Esophagus (tissue), 2 donors: ENCODE results near the gene CD34. TPM values are rescaled to one million over a fixed set of nuclear protein-coding genes. Genes with fewer than 3 reads are reported as not detected.
A peak's percentile ranks its signal among the peaks of the same experiment; 100 is the strongest.

Experiments used
- H3K27ac ChIP-seq, 2 donors: one replicate each; pipeline ENCODE4 v1.5.1; 2013; ENCODE audit warnings: low read depth in 2 of 2, mild to moderate bottlenecking in 2 of 2, inconsistent platforms in 1 of 2, low read length in 1 of 2, moderate library complexity in 1 of 2
- H3K27me3 ChIP-seq, 2 donors: one replicate each; pipeline ENCODE4 v1.6.1; 2013; ENCODE audit warnings: low read length in 2 of 2, control low read depth in 1 of 2, mild to moderate bottlenecking in 1 of 2; ENCODE audit not compliant: insufficient read depth in 2 of 2, control insufficient read depth in 1 of 2
- H3K36me3 ChIP-seq, 2 donors: one replicate each; pipeline ENCODE4 v1.6.1; 2013; ENCODE audit warnings: low read length in 1 of 2; ENCODE audit not compliant: control insufficient read depth in 2 of 2, insufficient read depth in 2 of 2
- H3K4me1 ChIP-seq, 2 donors: one replicate each; pipeline ENCODE4 v1.6.1; 2013; ENCODE audit warnings: low read length in 1 of 2; ENCODE audit not compliant: control insufficient read depth in 2 of 2, insufficient read depth in 2 of 2
- H3K4me3 ChIP-seq, 2 donors: one replicate each; pipeline ENCODE4 v1.5.1; 2013; ENCODE audit warnings: low read length in 2 of 2, mild to moderate bottlenecking in 2 of 2, low read depth in 1 of 2, moderate library complexity in 1 of 2
- H3K9me3 ChIP-seq, 2 donors: one replicate each; pipeline ENCODE4 v1.6.1; 2013; ENCODE audit warnings: mild to moderate bottlenecking in 2 of 2, low read depth in 1 of 2, low read length in 1 of 2, moderate library complexity in 1 of 2; ENCODE audit not compliant: control insufficient read depth in 2 of 2, insufficient read depth in 1 of 2
- WGBS, 2 donors: extraction: QIAGEN DNeasy Blood & Tissue Kit; methylation state at CpG; one replicate each; pipeline ENCODE4 v1.1.7; 2013; 5-methylcytosine and 5-hydroxymethylcytosine counted together
- polyA plus RNA-seq, 2 donors: library from polyadenylated mRNA; stranded (reverse); fragments of 200-250 nt; gene quantifications; one replicate each; pipeline ENCODE4 v1.2.3, GENCODE V29; 2013
- donor health status: healthy with polysubstance abuse.
- donor health status: Bipolar disorder and iron deficiency.

CD34 gene
- polyA plus RNA-seq, 2 donors = 3.8 to 10.2 TPM

DNA sequence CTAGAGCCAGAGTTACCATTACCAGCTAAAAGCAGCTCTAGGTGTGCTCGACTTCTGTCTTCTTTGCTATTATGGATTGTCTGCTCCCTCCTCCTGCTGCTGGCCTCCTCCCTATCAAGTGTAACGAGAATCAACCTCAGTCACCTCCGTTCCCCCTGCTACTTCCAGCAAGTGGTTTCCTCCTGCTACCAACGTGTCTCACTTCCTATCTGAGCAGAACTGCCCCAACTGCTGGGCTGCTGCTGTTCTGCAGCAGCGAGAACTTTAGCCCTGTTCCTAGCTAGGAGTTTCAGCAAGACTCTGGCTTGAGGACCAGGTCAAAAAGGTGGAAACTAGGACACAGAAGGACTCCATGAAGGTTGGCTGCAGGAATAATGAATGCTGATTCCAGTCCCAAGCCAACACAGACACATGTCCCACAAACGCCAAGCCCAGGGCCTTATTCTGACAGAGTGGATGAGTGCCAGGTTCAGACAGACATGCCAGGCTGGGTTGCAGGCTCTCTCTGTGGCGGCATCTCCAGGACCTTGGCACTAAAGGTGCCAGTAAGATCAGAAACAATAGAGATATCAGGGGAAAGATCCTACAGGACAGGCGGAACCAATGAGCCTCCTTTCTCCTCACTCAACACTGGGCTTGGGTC lies 46.9 kb downstream of the CD34 start:
- Histone ChIP-seq H3K27ac (peak overlapping the region in 1 of 2 donors; percentile 58), H3K9me3 (no peaks in the 10 kb centered on the region), H3K4me1 (peaks cover 3 to 25% of the 10 kb centered on the region in 2 donors), H3K4me3 (no peak overlapping the region), H3K27me3 (no peaks in the 10 kb centered on the region), H3K36me3 (peaks cover 8 to 10% of the 10 kb centered on the region in 2 donors)
- 55 to 60% methylated on average over 8 of the region's 8 CpGs for WGBS, 2 donors

DNA sequence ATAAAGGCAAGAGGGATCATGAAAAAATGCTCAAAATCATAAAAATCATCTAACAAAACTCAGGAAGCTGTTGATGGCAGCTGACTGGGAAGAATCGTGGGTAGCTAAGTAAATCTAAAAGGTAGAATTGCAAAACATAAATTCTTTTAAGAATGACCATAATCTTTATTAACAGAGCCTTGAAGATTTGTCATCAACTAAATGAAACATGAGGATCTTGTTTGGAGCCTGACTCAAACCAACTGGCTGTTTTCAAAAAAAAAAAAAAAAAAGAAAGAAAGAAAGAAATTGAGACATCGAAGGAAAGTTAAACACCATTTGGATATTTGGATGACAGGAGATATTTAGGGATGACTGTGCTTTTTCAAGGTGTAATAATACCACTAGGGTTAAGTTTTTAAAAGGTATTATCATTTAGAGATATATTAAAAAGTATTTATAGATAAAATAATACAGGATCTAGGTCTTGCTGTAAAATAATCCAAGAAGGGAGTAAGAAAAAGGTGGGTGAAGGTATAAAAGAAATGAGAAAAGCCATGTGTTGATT lies 48.6 kb downstream of the CD34 start:
- 57 to 65% methylated on average over 2 of the region's 2 CpGs for WGBS, 2 donors
- Histone ChIP-seq H3K4me1 (peaks cover 3 to 23% of the 10 kb centered on the region in 2 donors), H3K36me3 (peaks cover 8 to 10% of the 10 kb centered on the region in 2 donors), H3K4me3 (no peak overlapping the region), H3K9me3 (no peaks in the 10 kb centered on the region), H3K27ac (no peak overlapping the region), H3K27me3 (no peaks in the 10 kb centered on the region)

DNA sequence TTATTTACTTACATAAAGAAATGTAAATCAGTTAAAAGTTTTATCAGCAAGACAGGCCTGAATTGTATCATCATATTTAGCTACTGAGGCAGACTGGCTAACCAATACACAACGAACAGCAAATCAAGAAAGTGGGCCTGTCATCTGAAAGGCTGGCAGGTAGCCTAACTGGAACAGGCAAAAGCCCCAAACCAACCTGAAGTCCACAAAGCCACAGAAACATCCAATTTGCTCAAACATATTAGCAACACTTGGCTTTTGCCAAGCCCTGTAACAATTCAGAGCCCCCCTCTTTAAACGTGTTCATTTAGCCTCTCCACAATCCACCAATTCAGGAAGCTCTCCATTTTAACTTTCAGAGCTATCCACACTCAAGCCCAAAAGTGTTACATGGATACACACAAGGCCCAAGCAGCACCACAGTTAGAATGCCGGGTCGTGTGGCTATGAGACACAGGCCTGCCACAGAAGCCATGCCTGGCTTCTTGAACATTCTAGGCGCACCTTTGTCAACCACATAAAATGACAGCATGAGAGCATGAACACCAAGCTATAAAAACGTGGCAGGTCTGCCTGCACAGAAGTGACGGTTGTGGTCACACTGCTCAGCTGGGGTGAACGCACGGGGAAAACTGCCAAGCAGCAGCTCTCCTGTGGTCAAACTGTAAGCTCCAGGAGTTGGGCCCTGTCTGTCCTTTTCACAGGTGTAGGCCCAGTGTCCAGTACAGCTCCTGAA lies 49.3 kb downstream of the CD34 start:
- H3K27me3 ChIP-seq = no peaks in the 10 kb centered on the region
- 64 to 67% methylated on average over 9 of the region's 9 CpGs for WGBS, 2 donors
- peaks cover 7 to 8% of the 10 kb centered on the region in 2 donors for H3K36me3 ChIP-seq
- H3K4me1 ChIP-seq = peaks cover 3 to 18% of the 10 kb centered on the region in 2 donors
- H3K9me3 ChIP-seq = no peaks in the 10 kb centered on the region
- H3K4me3 ChIP-seq = no peak overlapping the region
- peak overlapping the region in 1 of 2 donors; percentile 34 for H3K27ac ChIP-seq

DNA sequence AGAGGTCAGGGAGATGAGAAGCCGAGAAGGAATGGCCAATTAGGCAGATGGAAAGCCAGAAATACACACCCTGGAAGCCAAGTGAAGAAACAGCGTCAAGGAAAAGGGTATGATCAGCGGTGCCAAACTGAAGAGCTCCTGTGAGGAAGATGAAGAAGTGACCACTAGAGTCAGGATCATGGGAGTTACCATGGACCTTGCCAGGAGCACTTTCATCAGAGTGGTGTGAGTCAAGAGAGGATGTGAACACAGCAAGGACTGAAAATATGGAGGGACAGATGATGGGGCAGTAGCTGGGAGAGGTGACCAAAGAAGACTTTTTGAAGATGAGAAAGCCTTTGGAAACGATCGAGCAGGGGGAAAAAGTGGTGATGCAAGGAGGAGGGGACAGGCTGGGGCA lies 50.4 kb downstream of the CD34 start:
- Histone ChIP-seq H3K36me3 (peaks cover 3 to 7% of the 10 kb centered on the region in 2 donors), H3K4me1 (peaks cover 3 to 15% of the 10 kb centered on the region in 2 donors), H3K27ac (no peak overlapping the region)

DNA sequence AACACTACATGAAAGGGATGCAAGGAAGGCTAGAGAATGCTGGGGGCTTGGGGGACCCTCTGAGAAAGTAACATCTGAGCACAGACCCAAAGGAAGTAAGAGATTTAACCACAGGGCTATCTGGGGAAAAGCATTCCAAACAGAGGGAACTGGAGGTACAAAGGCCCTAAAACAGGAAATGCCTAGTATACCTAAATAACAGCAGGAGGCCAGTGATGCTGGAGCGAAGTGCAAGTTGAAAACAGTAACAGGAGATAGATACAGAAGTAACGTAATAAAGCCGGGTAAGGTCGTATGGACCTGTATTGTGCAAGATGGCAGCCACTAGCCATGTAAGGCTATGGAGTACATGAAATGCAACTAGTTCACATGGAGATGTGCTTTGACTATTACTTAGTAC lies 52.1 kb downstream of the CD34 start:
- H3K27ac ChIP-seq = no peak overlapping the region
- H3K36me3 ChIP-seq = peaks cover 5% of the 10 kb centered on the region in 2 donors
- peaks cover 1 to 5% of the 10 kb centered on the region in 2 donors for H3K4me1 ChIP-seq
- no peaks in the 10 kb centered on the region for H3K27me3 ChIP-seq
- no peaks in the 10 kb centered on the region for H3K9me3 ChIP-seq
- no peak overlapping the region for H3K4me3 ChIP-seq
- whole genome bisulfite sequencing, 2 donors = 65 to 73% methylated on average over 4 of the region's 4 CpGs

More for the DNA sequence above, 50.4 kb downstream of the CD34 start:
- no peaks in the 10 kb centered on the region for H3K9me3 ChIP-seq
- H3K4me3 ChIP-seq = no peak overlapping the region
- 92 to 94% methylated on average over 5 of the region's 5 CpGs for whole genome bisulfite sequencing, 2 donors
- no peaks in the 10 kb centered on the region for H3K27me3 ChIP-seq

DNA sequence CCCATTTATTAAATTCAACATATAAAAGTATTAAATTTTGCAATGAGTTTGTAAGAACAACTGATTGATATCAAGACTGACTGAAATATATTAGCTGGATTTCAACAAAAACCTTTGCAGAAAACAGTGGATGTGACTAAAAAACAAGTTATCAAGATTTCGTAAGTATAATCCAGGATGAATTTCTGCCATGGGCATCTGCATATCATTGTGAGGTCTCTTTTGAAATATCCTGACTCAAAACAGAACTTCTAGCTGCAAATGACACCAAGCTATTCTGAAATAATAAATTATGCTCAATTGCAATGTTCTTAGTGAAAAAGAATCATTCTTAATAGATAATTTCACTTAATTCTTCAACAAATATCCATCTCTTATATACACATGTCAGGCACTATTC lies 52.6 kb downstream of the CD34 start:
- Histone ChIP-seq H3K27ac (no peak overlapping the region), H3K27me3 (no peaks in the 10 kb centered on the region), H3K36me3 (peaks cover 4 to 5% of the 10 kb centered on the region in 2 donors), H3K4me3 (no peak overlapping the region), H3K9me3 (no peaks in the 10 kb centered on the region), H3K4me1 (peaks cover 0 to 4% of the 10 kb centered on the region in 2 donors)
- WGBS, 2 donors = 69 to 72% methylated on average over 1 of the region's 1 CpG

DNA sequence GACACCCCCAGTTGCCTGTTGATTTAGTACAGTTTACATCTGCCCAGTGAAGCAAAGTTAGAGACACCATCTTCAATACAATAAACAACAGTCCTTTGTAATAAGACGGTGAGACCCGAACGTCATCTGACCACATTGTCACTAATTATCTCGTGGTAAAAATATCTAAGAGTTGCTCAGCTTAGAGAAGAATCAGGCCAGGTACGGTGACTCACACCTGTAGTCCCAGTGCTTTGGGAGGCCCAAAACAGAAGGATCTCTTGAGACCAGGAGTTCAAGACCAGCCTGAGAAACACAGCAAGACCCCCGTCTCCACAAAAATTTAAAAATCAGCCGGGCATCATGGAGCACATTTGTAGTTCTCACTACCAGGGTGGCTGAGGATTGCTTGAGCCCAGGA lies 53.5 kb downstream of the CD34 start:
- peak overlapping the region in 1 of 2 donors; percentile 3 for H3K27ac ChIP-seq
- H3K4me1 ChIP-seq = peaks cover 0 to 4% of the 10 kb centered on the region in 2 donors
- peaks cover 4 to 5% of the 10 kb centered on the region in 2 donors for H3K36me3 ChIP-seq

DNA sequence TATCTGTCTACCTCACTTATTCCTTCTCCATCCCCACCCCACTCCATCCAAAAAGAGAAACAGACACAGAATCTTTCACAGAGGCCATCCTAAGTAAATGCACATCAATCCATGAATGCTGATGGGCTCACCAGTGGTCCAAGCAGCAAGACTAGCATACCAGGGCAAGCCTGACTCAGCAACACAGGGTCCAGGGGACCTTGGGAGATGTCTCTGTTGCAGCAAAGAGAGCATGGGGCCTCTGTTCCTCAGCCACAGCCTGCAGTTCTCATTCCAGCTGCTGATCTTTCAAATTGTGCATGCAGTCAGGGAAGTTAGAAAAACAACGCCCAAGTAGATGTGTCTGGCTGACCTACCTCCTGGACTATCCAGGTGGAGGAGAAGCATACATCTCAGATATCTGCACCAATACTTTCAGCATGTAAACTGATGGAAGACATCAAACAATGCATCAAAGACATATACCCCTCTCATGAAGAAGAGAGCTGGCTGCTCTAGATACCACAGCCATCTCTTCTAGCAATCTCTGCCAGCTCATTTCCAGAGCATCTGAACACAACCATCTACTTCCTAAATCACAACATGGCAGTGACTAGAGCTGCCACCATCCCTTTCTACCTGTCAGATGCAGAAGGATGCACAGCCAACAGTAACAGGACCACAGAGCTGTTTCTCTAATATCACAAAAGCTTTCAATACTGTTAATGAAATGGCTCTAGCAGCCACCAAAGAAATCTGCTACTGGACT lies 54.5 kb downstream of the CD34 start:
- Histone ChIP-seq H3K27ac (no peak overlapping the region), H3K36me3 (peaks cover 0 to 2% of the 10 kb centered on the region in 2 donors), H3K4me1 (peaks cover 0 to 2% of the 10 kb centered on the region in 2 donors), H3K27me3 (no peaks in the 10 kb centered on the region), H3K9me3 (no peaks in the 10 kb centered on the region), H3K4me3 (no peak overlapping the region)
- 47 to 83% methylated on average over 1 of the region's 1 CpG for WGBS, 2 donors

More for the DNA sequence above, 53.5 kb downstream of the CD34 start:
- no peak overlapping the region for H3K4me3 ChIP-seq
- WGBS, 2 donors = 88 to 91% methylated on average over 7 of the region's 7 CpGs
- no peaks in the 10 kb centered on the region for H3K9me3 ChIP-seq
- no peaks in the 10 kb centered on the region for H3K27me3 ChIP-seq

DNA sequence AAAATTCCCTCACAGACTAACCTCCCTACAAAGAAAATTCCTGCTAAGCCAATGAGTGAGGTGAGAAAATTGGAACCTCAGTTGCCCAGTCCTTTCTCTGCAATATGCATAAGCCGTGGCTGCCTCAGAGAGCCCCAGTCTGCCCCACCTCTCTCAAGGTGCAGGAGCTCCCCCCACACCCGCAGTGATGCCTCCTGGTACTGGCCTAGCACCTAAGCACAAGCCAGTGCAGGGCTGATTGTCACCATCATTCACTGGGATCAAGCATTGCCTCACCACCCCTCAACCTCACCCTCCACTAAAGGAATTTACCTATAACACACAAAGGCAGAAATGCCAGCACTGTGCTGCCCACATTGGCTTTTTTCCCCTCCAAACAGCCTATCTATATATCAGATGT lies 56.9 kb downstream of the CD34 start:
- WGBS, 2 donors = 94 to 95% methylated on average over 2 of the region's 2 CpGs
- peaks cover 0 to 2% of the 10 kb centered on the region in 2 donors for H3K36me3 ChIP-seq
- no peak overlapping the region for H3K27ac ChIP-seq
- H3K4me1 ChIP-seq = no peaks in the 10 kb centered on the region
- no peaks in the 10 kb centered on the region for H3K27me3 ChIP-seq
- H3K4me3 ChIP-seq = no peak overlapping the region
- no peaks in the 10 kb centered on the region for H3K9me3 ChIP-seq
